Thoracic aorta (tissue), 2 donors: ENCODE results near the gene CCDC136. TPM values are rescaled to one million over a fixed set of nuclear protein-coding genes. Genes with fewer than 3 reads are reported as not detected.

Experiments
- ATAC-seq: fragments of 150-250 bp; one replicate; pipeline ENCODE4 v1.8.0; 2017; ENCODE audit warnings: low read depth; ENCODE audit not compliant: insufficient number of reproducible peaks, low FRiP score
- DNase-seq: peaks from one replicate; pipeline ENCODE4 v3.0.0-alpha.2; 2020; ENCODE audit warnings: low spot score
- H3K27ac ChIP-seq, 2 donors: fragments of 200-600 bp; sonication (generic); 1 replicate in 1 of 2; 2 replicates in 1 of 2; pipeline ENCODE4 v1.5.1; 2016; ENCODE audit warnings: mild to moderate bottlenecking in 2 of 2, moderate library complexity in 2 of 2
- H3K27me3 ChIP-seq: fragments of 200-600 bp; sonication (generic); replicated peaks from 2 replicates; pipeline ENCODE4 v1.6.0; 2016; ENCODE audit warnings: mild to moderate bottlenecking; ENCODE audit not compliant: insufficient read depth
- H3K36me3 ChIP-seq: fragments of 200-600 bp; sonication (generic); one replicate; pipeline ENCODE4 v1.5.1; 2016
- H3K4me1 ChIP-seq, 2 donors: fragments of 200-600 bp; sonication (generic); 1 replicate in 1 of 2; 2 replicates in 1 of 2; pipeline versions ENCODE4 v1.5.1 to v1.6.0; 2016; ENCODE audit warnings: low read depth in 2 of 2, mild to moderate bottlenecking in 1 of 2; ENCODE audit not compliant: control insufficient read depth in 1 of 2
- H3K4me3 ChIP-seq: fragments of 200-600 bp; sonication (generic); 2 replicates; pipeline ENCODE4 v1.5.1; 2016; ENCODE audit warnings: mild to moderate bottlenecking
- H3K9me3 ChIP-seq: fragments of 200-600 bp; sonication (generic); 2 replicates; pipeline ENCODE4 v1.5.1; 2016
- CTCF ChIP-seq: fragments of 200-600 bp; sonication (generic); IDR thresholded peaks from one replicate; pipeline ENCODE4 v1.5.1; 2019; ENCODE audit warnings: antibody characterized with exemption
- total RNA-seq, 2 donors: library from RNA; depleted of rRNA; stranded (reverse); fragments of >200 nt; gene quantifications; one replicate each; pipeline versions ENCODE4 v1.1.0 to v1.2.3, GENCODE V29; 2016

The CCDC136 gene
- total RNA-seq, 2 donors from 2014 or later = 29.3 to 34.7 TPM

GRCh38 chr7:128793181-128793547 lies 1.4 kb downstream of the CCDC136 start:
- no peak for ATAC-seq
- Histone ChIP-seq H3K27me3 (no peaks in the 10 kb centered on the region), H3K27ac (no peak overlapping the region), H3K4me1 (peaks cover 6 to 22% of the 10 kb centered on the region in 2 donors), H3K9me3 (no peaks in the 10 kb centered on the region), H3K4me3 (no peak overlapping the region), H3K36me3 (peaks cover 3% of the 10 kb centered on the region)
- DNase-seq = no peak
- TF ChIP-seq CTCF = no peak

- ATAC-seq = no peak
- H3K27me3 ChIP-seq = no peaks in the 10 kb centered on the region
- no peaks in the 10 kb centered on the region for H3K9me3 ChIP-seq
- H3K27ac ChIP-seq = no peak overlapping the region
- DNase-seq = no peak
- TF ChIP-seq CTCF = no peak
- no peak overlapping the region for H3K4me3 ChIP-seq
- peaks cover 3% of the 10 kb centered on the region for H3K36me3 ChIP-seq
- H3K4me1 ChIP-seq = peaks cover 6 to 22% of the 10 kb centered on the region in 2 donors
Observed at GRCh38 chr7:128794020-128794419, 2.3 kb downstream of the CCDC136 start.

- DNase-seq (no peak), ATAC-seq (no peak)
- no peaks in the 10 kb centered on the region for H3K9me3 ChIP-seq
- peaks cover 3% of the 10 kb centered on the region for H3K36me3 ChIP-seq
- H3K27ac ChIP-seq = no peak overlapping the region
- peaks cover 6 to 22% of the 10 kb centered on the region in 2 donors for H3K4me1 ChIP-seq
- H3K4me3 ChIP-seq = no peak overlapping the region
- H3K27me3 ChIP-seq = no peaks in the 10 kb centered on the region
- no peak for TF ChIP-seq CTCF
Observed at GRCh38 chr7:128794436-128794835, 2.7 kb downstream of the CCDC136 start.

GRCh38 chr7:128795129-128795528 lies 3.4 kb downstream of the CCDC136 start:
- DNase-seq (no peak), ATAC-seq (no peak)
- no peak for TF ChIP-seq CTCF
- Histone ChIP-seq H3K4me3 (no peak overlapping the region), H3K36me3 (peaks cover 3% of the 10 kb centered on the region), H3K27ac (no peak overlapping the region), H3K4me1 (peaks cover 6 to 21% of the 10 kb centered on the region in 2 donors), H3K27me3 (no peaks in the 10 kb centered on the region), H3K9me3 (no peaks in the 10 kb centered on the region)

GRCh38 chr7:128796327-128796726 lies 4.6 kb downstream of the CCDC136 start:
- H3K27me3 ChIP-seq = no peaks in the 10 kb centered on the region
- H3K9me3 ChIP-seq = no peaks in the 10 kb centered on the region
- peaks cover 3% of the 10 kb centered on the region for H3K36me3 ChIP-seq
- no peak overlapping the region for H3K4me3 ChIP-seq
- H3K4me1 ChIP-seq = peaks cover 4 to 15% of the 10 kb centered on the region in 2 donors
- no peak for ATAC-seq
- TF ChIP-seq CTCF = no peak
- no peak overlapping the region for H3K27ac ChIP-seq
- no peak for DNase-seq
